ACHN (cell line): ENCODE results near the gene LRRC34.

Experiments
- DNase-seq: peaks from one replicate; pipeline ENCODE4 v3.0.0-alpha.2; 2015
- in situ Hi-C: cut with HindIII; loops from 2 replicates; pipeline ENCODE4 v1.10.0; 2017; ENCODE audit warnings: low sequenced_read_pairs, low pct_ligation_motif_present, low pct_unique_long_range_greater_than_20kb

Gene LRRC34, protein sequence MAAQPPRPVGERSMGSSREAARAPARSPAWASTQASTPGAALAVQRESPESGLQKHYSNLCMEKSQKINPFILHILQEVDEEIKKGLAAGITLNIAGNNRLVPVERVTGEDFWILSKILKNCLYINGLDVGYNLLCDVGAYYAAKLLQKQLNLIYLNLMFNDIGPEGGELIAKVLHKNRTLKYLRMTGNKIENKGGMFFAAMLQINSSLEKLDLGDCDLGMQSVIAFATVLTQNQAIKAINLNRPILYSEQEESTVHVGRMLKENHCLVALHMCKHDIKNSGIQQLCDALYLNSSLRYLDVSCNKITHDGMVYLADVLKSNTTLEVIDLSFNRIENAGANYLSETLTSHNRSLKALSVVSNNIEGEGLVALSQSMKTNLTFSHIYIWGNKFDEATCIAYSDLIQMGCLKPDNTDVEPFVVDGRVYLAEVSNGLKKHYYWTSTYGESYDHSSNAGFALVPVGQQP

DNA sequence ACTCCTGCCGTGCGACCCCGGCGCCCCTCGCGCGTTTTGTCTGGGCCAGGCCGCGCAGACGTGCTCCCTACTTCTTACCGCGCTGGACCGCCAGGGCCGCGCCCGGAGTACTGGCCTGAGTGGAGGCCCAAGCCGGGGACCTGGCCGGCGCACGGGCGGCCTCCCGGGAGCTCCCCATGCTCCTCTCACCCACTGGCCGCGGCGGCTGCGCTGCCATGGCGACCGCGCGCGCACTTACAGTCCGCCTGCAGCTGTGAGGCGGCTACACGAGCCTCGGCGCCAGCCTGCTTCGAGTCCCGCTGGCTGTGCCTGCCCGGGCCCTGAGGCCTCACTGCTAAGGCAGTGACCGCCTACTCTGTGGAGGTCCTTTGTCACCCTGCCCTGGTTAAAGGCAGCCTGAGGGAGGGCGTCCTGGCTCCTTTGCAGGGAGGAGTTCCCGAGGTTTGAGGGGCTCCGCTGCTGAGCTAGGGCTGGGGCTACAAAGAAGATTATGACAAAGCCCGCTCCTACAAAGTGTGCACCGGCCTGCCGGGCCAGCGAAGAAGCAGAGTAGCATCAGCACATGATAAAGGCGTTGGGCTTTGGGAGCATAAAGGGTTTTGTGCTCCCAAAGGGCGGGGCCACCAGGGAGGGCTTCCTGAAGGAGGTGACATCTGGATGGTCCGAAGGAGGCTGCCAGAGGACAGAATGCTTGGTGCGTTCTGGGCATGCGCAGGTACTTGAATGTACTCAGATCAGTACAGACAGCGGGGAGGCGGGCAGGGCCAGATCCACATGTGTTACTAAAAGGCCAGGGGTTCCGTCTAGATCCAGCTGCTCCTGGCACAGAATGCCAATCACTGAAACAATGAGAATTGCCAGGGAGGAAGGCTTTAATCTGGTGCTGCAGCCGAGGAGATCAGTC, at the start of gene LRRC34, which contains the start of gene LRRIQ4:
Gene LRRC34, minus strand, starts transcription at position 573 of the 904 bp plus-strand sequence. Its CDS starts 356 bp downstream, at position 217.
Gene LRRIQ4, plus strand, starts transcription at position 539 of the 904 bp plus-strand sequence. CDS start 9,052 bp downstream, outside the sequence.
- peak; percentile 17 for DNase-seq
- in situ Hi-C loops, result no loop called here

DNA sequence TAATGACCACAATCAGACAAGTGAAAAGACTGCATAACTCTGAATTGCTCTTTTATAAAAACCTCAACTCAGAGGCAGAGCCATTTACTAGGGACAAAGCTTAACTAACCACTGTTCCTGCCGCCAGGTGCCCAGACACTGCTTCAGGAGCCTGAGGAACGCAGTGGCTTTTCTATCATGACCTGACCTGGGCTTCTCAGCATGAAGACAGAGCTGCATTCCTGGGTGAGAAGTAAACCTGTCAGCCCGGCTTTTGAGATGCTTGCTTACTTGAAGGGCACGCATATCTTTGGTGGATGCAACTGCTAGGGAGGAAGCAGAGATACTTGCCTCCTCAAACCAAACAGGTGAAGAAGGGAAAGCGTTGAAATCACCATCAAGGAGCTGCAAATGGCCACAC, 49.2 kb upstream of the LRRC34 start:
- in situ Hi-C loops, result no loop called here
- no peak for DNase-seq

DNA sequence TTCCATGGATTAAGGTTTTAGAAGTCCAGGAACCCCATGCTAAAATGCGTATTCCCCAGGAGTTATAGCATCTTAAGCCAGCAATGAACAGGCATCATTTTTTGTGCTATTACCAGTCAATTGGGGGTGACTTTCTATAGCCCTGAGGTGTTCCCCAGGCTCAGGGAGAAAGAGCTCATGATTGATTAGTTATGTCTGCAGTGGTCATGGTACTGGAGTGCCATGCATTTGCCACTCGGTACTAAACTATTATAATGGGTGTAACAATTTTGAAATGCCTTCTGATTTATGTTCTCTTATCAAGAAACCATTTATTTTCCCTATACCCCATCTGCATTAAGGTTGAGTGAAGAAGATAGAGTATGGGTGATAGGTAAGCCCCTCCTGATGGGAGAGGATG, 45.1 kb upstream of the LRRC34 start:
- no peak for DNase-seq
- in situ Hi-C loops, result no loop called here

DNA sequence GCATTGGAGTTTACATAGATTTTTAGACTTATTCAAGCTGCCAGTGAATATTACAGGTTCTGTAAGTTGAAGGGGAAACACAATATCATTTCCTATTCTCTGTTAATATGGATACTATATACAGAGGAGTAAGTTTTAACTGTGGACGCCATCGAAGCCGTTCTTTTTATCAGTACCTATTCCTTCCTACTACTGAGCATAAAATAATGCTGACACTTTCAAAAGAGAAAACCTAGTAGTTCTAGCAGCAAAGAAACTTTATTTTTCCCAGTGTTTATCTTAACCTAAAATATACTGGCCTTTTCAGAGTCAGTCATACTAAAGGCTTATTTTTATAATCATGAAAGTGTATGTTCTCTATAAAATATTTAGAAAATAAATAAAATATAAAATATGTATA, 42.8 kb upstream of the LRRC34 start:
- in situ Hi-C loops, result no loop called here
- DNase-seq, result no peak

DNA sequence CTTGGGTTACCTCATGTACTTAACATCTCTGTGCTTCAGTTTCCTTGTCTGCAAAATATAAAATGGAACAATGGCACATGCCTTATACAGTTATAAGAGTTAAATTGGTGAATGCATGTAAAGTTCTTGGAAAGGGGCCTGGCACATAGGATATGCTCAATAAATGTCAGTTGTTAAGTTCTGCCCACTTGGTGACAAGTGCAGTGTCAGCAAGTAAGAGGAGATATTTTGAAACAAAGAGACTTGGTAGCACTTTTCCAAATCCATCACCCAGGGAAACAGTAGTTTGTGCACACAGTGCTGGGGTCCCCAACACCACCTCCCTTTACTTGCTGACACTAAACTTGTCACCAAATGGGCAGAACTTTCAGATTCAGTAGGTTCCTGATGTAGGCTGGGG, 37.9 kb upstream of the LRRC34 start:
- in situ Hi-C loops, result no loop called here
- DNase-seq, result no peak

DNA sequence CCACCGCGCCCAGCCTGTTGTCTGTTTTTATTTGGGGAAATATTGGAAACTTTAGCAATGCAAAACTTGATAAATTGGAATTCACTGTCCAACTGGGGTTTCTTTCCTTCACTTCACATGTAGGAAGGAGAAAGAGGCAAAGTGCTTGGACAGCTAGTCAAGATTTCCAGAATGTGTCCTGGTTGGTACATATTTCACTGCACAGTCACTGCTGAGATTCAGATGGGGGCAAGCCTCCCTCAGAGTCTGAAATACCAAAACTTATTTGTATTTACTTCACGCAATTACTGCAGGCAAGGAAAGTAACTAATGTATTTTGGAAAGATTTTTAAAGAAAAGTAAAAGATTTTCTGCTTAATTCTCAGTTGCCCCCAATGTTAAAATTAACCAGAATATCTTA, 36.0 kb upstream of the LRRC34 start:
- no peak for DNase-seq
- in situ Hi-C loops, result no loop called here

DNA sequence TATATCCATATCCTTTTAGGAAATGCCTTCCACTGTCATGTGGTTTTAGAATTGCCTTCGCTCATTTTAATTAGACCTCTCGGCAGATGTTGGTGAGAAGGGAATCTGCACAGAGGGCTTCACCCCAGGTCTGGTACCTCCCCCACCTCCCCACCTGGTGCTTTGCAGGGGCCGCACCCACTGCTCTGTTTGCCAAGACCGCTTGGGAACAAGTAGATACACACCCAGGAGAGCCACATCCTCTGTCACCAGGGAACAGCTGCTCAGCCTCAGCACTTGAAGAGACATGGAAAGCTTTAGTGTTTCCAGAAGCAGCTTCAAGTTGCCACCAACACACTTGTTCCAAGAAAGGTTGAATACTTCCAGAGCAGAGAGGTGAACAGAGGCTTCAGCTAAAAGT, 35.2 kb upstream of the LRRC34 start:
- in situ Hi-C loops, result no loop called here
- no peak for DNase-seq

DNA sequence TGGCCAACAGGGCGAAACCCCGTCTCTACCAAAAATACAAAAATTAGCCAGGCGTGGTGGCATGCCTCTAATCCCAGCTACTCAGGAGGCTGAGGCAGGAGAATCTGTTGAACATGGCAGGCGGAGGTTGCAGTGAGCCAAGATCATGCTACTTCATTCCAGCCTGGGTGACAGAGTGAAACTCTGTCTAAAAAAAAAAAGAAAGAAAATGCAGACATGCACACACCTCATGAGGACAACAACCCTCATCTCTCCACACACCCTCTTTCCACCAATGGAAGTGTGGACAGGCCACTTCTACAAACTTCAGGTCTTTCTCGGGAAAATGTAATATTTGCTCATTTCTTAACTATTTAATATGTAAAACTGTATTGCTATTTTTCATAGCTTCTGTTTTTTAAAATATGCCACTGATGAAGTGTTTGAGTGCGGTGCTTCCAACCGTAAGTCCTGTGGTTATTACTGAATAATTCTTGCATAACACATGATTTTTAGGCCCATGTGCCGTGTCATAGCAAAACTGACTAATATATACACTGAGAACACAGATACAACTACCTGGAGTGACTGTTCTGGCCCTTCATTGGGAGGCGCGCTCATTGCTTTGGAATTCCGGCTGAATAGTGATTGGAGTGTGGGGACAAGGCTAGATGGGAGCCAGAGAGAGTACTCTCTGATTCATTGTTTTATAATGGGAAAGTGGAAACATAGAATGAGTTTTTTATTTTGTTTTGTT, 33.9 kb upstream of the LRRC34 start:
- peak; percentile 74 for DNase-seq
- in situ Hi-C loops, result no loop called here

DNA sequence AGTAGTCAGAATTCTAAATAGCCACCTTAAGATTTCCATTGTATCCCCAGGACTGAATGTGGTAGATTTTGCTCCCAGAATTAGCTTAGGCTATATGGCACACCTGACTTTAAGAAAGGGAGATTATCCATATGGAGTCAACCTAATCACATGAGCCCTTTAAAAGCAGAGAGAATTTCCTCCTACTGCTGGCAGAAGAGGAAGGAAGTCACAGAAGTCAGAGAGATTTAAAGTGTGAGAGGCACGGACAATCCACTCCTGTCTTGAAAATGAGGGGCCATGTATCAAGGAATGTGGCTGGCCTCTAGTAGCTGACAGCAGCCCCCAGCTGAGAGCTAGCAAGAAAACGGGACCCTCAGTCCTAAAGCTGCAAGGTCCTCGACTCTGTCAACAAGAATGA, 30.3 kb upstream of the LRRC34 start:
- in situ Hi-C loops, result no loop called here
- DNase-seq, result no peak

DNA sequence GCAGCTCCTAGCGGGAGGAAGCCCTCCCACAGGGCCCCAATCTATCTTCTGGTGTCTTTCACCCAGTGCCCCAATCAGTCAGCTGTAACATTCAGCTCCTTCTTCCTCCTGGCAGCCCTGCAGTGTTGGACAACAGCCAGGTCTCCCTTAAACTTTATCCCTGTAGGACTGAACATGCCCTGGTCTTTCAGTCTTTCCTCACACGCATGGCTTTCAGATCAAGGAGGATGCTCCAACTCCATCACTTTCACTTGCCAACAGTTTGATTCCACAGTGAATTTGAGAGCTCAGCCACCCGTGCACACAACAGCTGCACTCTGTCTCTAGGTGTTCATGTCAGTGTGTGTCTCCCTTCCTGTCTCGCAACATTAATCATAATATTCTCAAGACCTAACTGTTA, 28.5 kb upstream of the LRRC34 start:
- in situ Hi-C loops, result no loop called here
- no peak for DNase-seq

DNA sequence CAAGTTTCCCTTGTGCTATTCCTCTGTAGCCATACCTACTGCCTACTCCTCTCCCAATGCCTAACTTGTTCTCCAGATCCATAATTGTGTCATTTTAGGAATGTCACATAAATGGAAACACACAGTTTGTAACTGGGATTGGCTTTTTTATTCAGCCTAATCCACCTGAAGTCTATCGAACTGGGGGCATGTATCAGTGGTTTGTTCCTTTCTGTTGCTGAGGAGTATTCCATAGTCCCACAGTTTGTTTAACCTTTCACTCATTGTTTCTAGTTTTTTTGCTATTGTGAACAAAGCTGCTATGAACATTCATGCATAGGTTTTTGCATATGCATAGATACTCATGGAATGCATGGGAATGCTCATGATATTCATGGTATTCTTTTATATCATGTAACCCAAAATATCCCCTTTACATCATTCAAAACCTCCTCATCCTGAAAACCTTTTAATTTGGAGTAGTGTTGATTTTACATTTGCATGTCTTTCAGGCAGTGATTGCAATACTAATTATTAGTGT, 25.9 kb upstream of the LRRC34 start:
- in situ Hi-C loops, result no loop called here
- no peak for DNase-seq

DNA sequence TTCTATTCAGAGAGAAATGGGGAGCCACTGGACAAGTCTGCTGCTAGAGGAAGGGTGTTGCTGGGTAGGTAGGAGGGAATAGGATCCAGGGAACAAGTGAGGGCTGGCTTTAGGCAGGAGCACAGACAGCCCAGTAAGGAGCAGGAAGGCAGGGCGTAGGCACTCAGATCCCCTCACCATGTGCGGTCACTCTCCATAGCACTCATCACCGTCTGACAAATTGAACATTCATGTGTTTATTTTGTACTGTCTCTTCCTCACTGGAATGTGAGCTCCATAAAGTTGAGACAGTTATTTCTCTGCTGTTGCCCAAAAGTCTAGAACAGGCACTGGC, 24.2 kb upstream of the LRRC34 start:
- DNase-seq, result no peak
- in situ Hi-C loops, result no loop called here

DNA sequence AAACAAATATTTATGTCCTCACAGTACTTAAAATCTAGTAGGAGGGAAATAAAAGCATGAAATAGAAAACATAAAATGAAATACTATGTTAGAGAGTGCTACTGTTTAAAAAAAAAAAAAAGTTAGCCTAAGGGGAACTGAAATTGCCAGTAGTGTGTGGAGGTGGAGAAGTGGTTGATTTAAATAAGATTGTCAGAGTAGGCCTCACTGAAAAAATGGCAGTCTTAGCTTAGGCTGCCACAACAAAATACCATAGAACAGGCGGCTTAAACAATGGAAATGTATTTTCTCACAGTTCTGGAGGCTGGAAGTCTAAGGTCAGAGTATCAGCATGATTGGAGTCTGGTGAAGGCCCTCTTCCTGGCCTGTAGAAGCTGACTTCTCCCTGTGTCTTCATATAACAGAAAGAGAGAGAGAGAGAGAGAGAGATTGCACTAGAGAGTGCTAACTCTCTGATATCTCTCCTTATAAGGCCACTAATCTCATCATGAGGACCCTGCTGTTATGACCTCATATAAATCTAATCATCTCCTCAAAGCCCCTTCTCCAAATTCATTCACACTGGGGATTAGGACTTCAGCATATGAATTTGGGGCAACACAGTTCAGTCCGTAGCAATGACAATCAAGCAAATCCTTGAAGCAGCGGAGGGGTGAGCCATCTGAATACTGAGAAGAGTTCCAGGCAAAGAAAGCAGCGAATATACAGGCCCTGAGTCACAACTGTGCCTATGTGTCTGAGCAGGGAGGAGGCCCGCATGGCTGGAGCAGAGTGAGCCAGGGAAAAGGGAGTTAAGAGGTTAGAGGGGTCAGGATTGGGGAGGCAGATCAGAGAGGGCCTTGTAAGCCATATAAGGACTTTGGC, 23.6 kb upstream of the LRRC34 start:
- in situ Hi-C loops, result no loop called here
- no peak for DNase-seq

DNA sequence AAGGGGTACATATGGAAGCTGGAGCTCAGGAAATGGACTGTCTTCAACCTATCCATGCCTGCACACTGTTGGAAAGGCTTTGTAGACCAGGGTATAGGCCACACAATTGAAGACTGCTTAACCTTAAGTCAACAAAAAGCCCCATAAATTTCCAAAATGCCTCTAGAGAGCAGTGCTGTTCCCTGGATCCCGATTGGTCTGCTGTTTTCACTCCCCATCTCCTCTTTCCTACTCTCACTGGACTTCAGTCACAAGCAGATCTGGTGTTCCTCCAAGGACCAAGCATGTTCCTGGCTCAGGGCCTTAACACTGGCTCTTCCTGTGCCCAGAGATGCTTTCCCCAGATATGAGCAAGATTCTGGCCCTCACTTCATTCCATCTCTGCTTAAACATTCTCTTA, 22.8 kb upstream of the LRRC34 start:
- no peak for DNase-seq
- in situ Hi-C loops, result no loop called here

DNA sequence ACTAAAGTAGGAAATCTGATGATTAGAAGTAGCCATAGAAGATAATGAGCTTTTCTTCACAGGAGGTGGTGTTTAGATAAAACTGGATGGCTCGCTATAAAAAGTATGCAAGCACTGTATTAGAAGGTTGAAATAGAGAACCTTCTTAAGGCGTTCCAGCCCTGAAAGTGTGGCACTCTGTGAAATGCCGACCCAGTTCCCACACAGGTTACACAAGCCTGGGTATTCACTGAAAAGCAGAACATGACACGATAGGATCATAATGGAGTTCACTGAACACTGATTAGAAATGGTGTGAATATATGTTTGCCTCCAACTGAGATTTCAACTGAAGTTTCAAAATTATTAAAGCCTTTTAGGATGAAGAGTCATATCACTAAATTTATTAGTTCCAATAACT, 15.0 kb upstream of the LRRC34 start:
- in situ Hi-C loops, result no loop called here
- DNase-seq, result no peak

DNA sequence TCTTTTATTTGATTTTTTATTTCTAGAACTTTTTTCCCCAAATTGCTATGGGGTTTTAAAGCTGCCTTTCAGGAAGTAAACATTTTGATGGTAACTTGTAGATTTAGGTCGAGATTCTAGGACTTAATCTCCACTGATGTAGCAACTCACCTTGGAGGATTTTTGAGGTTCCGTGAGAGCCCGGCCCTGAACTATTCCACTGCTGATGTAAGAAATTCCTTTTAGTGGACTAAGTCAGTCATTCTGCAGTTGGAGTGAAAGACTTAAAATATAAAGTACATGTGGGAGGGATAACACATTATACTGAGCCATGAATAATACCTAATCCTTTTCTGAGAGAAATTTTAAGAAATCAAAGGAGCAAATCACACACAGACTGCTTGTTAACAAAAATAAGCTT, 12.6 kb upstream of the LRRC34 start:
- in situ Hi-C loops, result no loop called here
- no peak for DNase-seq

DNA sequence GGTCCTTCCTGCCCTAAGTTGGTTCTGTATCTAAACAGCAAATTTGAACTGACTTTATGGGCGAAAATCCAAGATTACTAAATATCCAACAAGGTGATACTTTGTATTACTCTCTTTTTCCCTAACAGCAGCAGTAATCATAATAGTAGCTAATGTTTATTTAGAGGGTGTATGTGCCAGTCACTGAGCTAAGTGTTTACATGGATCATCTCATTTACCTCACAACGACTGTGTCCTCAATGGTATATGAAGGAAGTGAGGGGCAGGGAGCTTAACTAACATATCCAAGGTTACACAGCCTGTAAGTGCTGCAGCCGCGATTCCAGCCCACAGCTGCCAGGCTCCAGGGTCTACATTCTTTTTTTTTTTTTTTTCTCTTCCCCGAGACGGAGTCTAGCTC, 10.3 kb upstream of the LRRC34 start:
- no peak for DNase-seq

DNA sequence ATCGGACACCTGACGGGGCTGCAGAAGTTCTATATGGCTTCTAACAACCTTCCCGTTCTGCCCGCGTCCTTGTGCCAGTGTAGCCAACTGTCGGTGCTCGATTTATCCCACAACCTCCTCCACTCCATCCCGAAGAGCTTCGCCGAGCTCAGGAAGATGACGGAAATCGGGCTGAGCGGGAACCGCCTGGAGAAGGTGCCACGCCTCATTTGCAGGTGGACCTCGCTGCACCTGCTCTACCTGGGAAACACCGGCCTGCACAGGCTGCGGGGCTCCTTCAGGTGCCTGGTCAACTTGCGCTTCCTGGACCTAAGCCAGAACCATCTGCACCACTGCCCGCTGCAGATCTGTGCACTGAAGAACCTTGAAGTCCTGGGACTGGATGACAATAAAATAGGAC, 9.8 kb upstream of the LRRC34 start:
- DNase-seq, result no peak
- in situ Hi-C loops, result no loop called here

More for the DNA sequence above, 10.3 kb upstream of the LRRC34 start:
- in situ Hi-C loops, result no loop called here
